ENCODE measurements around the gene ZNF248.

- no peak for TF ChIP-seq CTCF (IDR thresholded peaks at IDR 0.05)
- TF ChIP-seq EZH2 (IDR thresholded peaks at IDR 0.05; ENCODE audit: borderline replicate concordance, insufficient read depth, low read depth, low read length, poor library complexity, severe bottlenecking): no peak
These were observed 122.4 kb downstream of the ZNF248 start for GRCh38 chr10:37734971-37735370.

Data from B cell (primary cell).